ENCODE measurements around the gene SLC12A5.
"Not testable (repeated sequence)": the region's sequence is repeated elsewhere in the genome, so short reads cannot be mapped to it uniquely, and the experiment has no call there.

The SLC12A5 gene

DNA sequence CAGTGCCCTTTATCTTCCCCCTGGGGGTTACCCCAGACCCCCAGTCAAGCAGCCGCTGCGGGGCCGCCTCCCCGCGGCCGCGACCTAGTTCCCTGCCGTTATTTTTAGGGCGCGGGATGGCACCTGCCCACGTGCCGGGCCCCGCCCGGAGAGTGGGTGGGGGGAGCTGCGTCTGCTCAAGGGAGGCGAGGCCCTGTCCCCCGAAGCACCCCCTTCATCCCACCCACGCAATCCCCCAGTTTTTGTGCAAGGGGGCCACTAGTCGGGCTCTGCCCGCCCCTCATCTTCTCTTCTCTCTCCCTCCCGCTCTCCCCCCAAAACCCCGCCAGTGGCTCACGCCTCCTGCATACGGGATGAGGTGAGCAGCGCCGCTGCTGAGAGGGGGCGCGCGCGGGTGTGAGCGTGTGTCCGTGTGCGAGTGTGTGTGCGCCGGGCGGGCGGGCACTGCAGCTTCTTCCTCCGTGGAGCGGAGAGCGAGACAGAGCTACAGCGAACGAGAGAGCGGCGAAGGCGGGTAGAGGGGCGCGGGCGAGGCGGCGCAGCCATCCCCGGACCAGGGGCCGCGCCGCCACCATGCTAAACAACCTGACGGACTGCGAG lies at the start of gene SLC12A5:
Gene SLC12A5, plus strand, starts transcription at position 444 of the 600 bp plus-strand sequence. Its CDS starts 130 bp downstream, at position 574.
- DNase-seq (ENCODE audit: low spot score), result no peak

GRCh38 chr20:45981261-45981660 lies 47.8 kb upstream of the SLC12A5 start:
- DNase-seq (ENCODE audit: low spot score), result no peak

- DNase-seq (ENCODE audit: low spot score), result no peak
Measured at GRCh38 chr20:45983279-45983743, 45.7 kb upstream of the SLC12A5 start.

DNA sequence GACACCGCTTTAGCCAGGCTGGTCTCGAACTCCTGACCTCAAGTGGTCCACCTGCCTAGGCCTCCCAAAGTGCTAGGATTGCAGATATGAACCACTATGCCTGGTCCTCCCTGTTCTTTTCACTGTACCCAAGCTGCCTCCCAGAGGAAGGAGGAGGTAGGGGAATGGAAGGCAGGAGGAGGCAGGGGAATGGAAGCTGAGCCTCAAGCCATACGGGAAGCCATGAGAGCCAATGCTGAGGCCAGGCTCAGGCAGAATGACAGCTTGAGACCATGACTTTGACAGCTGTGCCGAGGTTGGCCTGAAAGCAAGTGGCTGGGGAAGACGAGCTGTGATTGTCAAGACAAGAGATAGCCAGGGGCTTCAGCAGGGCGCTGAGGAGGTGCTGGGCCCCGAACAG lies 43.4 kb upstream of the SLC12A5 start:
- DNase-seq (ENCODE audit: low spot score), result no peak

DNA sequence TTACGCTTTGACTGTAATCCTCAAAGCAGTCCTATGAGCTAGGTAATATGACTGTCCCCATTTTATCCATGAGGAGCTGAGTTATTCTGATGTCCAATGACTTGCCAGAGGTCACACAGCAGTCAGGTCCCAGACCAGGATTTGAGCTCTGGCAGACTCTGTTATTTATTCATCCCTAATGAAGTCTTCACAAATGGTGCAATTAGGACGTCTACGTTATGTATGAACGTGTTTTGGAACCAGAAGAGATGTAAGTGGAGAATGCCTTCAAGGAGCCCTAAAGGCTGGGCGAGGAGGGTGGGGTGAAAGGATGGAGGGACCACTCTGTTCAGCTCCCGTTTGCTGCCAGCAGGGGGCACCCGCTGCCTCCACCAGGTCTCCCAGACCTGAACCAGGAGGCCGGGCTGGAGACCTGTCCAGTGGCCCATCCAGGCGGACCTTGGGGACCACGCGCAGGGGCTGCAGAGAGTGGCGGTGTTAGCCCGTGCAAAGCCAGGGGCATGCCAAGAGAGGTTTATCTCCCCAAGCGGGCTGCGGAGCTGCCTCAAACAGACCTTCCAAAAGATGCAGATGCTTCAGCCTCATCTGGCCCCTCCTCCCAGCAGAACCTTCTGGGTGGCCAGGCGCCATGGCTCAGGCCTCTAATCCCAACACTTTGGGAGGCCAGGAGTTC lies 41.8 kb upstream of the SLC12A5 start:
- DNase-seq (ENCODE audit: low spot score), result peak; percentile 69

- DNase-seq (ENCODE audit: low spot score), result not testable (repeated sequence)
Measured at GRCh38 chr20:45988830-45989229, 40.2 kb upstream of the SLC12A5 start.

DNA sequence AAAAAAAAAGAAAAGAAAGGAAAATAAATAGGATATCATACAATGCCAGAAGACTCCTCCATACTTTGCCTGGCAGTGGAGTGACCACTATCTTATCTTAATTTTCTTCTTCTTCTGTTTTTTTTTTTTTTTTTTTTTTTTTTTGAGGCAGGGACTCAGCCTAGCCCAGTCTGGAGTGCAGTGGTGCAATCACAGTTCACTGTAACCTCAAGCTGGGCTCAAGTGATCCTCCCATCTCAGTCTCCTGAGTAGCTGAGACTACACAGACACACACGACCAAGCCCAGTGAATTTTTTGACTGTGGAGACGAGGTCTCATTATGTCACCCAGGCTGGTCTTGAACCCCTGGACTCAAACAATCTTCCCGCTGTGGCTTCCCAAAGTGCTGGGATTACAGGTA lies 37.4 kb upstream of the SLC12A5 start:
- DNase-seq (ENCODE audit: low spot score), result no peak

- no peak for DNase-seq (ENCODE audit: low spot score)
Measured at GRCh38 chr20:45993197-45993951, 35.6 kb upstream of the SLC12A5 start.

- no peak for DNase-seq (ENCODE audit: low spot score)
Measured at GRCh38 chr20:45994761-45995493, 34.1 kb upstream of the SLC12A5 start.

DNA sequence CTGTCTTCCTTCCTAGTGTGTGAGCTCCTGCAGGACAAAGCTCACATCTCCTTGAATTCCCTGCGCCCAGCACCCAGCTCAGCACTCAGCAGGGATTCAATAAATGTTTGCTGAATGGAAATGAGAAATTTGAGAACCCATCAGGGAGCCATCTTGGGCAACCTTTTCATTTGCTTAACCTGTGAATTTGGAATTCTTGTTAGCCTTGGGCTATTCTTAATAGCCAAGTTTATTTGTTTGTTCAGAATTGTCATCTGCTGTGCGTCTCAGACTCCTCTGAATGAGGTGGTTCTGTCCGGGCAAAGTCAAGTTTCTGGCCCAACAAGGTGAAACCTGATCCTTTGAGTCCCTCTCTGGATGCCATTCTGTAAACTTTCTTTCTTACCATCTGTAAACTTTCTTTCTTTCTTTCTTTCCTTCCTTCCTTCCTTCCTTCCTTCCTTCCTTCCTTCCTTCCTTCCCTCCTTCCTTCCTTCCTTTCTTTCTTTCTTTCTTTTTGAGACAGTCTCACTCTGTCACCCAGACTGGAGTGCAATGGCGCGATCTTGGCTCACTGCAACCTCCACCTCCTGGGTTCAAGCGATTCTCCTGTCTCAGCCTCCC lies 33.4 kb upstream of the SLC12A5 start:
- DNase-seq (ENCODE audit: low spot score), result not testable (repeated sequence)

DNA sequence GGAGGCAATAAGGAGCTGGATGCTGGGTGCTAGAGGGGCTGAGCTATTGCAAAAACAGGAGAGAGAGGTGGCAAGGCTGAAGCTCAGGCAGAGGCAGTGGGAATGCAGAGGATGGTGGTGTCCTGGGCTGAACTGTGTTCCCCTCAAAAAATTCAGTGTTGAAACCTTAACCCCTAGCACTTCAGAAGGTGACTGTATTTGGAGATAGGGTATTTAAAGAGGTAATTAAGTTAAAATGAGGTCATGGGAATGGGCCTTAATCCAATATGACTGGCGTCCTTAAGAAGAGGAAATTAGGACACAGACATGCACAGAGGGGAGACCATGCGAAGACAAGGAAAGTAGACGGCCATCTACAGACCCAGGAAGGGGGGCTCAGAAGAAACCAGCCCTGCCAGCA lies 31.8 kb upstream of the SLC12A5 start:
- no peak for DNase-seq (ENCODE audit: low spot score)

DNA sequence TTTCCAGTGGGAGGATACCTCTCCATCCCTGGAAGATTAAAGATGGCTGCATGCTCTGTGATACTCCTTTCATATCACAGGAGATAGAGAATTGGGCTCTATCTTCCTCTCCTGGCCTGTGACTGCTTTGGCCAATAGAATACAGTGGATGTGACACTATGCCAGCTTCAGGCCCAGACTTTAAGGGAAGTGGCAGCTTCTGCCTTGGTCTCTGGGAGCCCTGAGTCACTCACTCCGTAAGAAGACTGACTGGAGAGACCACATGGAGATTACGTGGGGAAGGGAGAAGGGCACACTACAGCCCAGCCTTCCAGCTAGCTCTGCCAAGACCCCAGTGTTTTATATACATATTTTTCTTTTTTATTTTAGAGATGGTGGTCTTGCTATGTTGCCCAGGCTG lies 30.7 kb upstream of the SLC12A5 start:
- DNase-seq (ENCODE audit: low spot score), result no peak

- DNase-seq (ENCODE audit: low spot score), result no peak
Measured at GRCh38 chr20:45998761-45999160, 30.3 kb upstream of the SLC12A5 start.

GRCh38 chr20:45999557-46000261 lies 29.3 kb upstream of the SLC12A5 start:
- DNase-seq (ENCODE audit: low spot score), result no peak

DNA sequence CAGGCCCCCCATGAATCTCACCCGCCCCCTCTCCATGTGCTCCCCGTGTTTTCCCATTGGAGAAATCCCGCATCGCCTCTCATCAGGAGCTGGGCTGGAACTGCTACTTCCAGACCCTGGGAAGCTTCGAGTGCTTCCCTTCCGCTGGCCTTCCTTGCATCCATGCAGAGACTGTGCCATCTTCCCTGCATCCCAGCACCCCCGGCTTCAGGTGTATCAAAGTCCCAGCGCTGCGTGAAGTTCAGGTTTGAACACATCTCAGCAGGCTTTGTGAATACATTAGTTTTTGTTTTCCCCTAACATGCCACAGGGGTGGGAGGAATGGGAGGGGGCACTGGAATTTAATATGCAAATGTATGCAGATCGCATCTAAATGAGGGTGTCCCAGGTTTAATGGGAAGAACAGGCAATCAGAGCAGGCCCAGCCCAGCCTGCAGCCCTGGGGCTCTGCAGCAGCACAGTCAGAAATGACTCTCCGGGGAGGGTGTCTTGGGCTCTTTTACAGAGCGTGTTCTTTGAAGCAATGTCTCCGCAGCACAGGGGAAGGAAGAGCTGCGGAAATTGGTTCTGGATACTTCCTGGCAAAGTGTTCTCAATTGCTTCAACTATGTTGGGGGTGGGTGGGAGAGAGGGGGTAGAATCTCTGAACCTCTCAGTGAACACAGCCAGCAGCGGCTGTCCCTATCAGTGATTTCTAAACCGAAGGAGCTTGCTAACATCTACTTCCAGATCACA lies 28.6 kb upstream of the SLC12A5 start:
- DNase-seq (ENCODE audit: low spot score), result no peak

DNA sequence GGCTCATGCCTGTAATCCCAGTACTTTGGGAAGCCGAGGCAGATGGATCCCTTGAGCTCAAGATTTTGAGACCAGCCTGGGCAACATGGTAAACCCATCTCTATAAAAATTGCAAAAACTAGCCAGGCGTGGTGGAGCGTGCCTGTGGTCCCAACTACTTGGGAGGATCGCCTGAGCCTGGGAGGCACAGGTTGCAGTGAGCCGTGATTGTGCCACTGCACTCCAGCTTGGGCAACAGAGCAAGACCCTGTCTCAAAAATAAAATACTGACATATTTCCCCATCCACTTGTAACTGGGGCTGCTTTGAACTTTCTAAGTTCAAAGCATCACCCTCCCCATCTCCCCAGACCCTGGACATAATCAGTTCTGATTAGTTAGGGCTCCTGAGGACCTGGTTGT lies 27.5 kb upstream of the SLC12A5 start:
- DNase-seq (ENCODE audit: low spot score), result no peak

- DNase-seq (ENCODE audit: low spot score), result no peak
Measured at GRCh38 chr20:46002008-46002407, 27.0 kb upstream of the SLC12A5 start.

GRCh38 chr20:46004187-46004586 lies 24.8 kb upstream of the SLC12A5 start:
- DNase-seq (ENCODE audit: low spot score), result no peak

DNA sequence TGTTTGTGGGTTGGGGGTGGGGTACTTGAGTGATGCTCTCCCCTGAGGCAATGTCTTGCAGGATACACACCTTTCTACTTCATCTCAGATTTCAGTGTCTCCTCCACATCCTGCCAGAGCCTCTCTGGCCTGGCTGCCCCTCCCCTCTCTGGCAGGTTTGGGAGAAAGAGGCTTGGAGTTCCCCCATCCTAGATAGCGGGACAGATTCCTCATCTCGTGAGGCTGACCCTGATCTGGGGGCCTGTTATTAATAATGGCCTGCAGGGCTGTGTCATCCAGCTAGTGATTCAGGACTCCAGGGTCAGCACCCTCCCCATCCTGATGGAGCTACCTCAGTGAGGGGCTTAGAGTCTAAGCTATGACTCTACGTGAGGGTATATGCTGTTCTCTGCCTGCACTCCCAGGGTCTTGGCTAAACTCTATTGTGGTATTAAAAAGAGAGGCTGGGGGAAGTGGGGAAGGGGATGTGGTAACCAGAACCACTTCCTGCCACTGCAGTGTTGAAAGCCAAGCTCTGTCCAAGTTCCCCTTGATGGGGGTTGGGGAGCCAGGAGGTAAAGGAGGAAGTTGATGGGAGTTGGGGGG lies 24.0 kb upstream of the SLC12A5 start:
- no peak for DNase-seq (ENCODE audit: low spot score)

GRCh38 chr20:46006022-46006705 lies 22.9 kb upstream of the SLC12A5 start:
- no peak for DNase-seq (ENCODE audit: low spot score)
